ENCODE results near the gene C4A.
"Not testable (repeated sequence)": the region's sequence is repeated elsewhere in the genome, so short reads cannot be mapped to it uniquely, and the experiment has no call there.

Gene C4A

DNA sequence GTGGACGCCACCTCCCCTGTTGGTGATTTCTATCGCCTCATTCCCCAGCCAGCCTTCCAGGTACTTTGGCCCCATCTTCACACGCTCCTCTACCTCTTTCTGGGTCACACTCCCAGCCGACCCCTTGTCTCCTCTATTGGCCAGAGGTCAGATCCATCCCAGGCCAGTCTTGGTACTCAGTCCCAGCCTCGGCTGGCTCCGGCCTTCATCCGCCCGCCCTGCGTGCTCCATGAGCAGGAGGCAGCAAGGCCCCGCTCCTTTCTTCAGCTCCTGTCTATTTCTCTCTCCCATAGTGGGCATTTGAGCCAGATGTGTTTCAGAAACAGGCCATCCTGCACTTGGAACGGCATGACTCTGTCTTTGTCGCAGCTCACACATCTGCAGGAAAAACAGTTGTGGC, 20.2 kb upstream of the C4A start:
- no peak for DNase-seq (ENCODE audit: low spot score)

DNA sequence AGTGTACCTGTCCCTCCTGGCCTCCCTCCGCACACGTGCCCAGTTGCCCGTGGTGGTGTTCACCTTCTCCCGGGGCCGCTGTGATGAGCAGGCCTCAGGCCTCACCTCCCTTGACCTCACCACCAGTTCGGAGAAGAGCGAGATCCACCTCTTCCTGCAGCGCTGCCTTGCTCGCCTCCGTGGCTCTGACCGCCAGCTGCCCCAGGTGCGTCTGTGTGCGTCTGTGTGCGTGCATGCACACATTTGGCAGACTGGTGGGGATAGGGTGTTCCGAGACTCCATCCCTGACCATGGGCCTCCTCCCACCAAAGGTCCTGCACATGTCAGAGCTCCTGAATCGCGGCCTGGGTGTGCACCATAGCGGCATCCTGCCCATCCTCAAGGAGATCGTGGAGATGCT, 17.9 kb upstream of the C4A start:
- no peak for DNase-seq (ENCODE audit: low spot score)

- no peak for DNase-seq (ENCODE audit: low spot score)
Observed at GRCh38 chr6:31965700-31966099, 16.2 kb upstream of the C4A start.

- no peak for DNase-seq (ENCODE audit: low spot score)
Observed at GRCh38 chr6:31966506-31966905, 15.4 kb upstream of the C4A start.

- no peak for DNase-seq (ENCODE audit: low spot score)
Observed at GRCh38 chr6:31966997-31967925, 14.6 kb upstream of the C4A start.

- no peak for DNase-seq (ENCODE audit: low spot score)
Observed at GRCh38 chr6:31967926-31968320, 13.9 kb upstream of the C4A start.

GRCh38 chr6:31968326-31968725, 13.5 kb upstream of the C4A start:
- no peak for DNase-seq (ENCODE audit: low spot score)

DNA sequence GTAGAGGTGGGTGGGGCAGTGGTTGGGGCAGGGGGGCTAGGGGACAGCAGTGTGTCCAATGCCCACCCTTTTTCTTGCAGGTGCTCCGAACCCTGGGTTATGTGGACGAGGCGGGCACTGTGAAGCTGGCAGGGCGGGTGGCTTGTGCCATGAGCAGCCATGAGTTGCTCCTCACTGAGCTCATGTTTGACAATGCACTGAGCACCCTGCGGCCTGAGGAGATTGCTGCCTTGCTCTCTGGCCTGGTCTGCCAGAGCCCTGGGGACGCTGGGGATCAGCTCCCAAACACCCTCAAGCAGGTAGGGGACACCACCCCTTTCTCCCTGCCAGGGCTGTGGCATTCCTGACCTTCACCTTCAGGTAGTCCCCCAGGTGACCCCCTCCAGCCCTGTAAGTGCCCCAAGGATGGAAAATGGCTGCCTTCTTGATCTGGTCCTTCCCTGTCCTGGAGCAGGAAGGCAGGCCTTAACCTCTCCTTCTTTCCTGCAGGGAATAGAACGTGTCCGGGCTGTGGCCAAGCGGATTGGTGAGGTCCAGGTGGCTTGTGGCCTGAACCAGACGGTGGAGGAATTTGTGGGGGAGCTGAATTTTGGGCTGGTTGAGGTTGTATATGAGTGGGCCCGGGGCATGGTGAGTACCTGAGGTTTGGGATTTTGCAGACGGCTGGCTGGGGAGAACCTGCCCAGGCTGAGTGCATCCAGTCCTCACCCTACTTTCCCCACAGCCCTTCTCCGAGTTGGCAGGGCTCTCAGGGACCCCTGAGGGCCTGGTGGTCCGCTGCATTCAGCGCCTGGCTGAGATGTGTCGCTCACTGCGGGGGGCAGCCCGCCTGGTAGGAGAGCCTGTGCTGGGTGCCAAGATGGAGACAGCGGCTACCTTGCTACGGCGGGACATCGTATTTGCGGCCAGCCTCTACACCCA, 12.8 kb upstream of the C4A start:
- no peak for DNase-seq (ENCODE audit: low spot score)

GRCh38 chr6:31969712-31970603, 11.9 kb upstream of the C4A start:
- DNase-seq (ENCODE audit: low spot score): no peak

DNA sequence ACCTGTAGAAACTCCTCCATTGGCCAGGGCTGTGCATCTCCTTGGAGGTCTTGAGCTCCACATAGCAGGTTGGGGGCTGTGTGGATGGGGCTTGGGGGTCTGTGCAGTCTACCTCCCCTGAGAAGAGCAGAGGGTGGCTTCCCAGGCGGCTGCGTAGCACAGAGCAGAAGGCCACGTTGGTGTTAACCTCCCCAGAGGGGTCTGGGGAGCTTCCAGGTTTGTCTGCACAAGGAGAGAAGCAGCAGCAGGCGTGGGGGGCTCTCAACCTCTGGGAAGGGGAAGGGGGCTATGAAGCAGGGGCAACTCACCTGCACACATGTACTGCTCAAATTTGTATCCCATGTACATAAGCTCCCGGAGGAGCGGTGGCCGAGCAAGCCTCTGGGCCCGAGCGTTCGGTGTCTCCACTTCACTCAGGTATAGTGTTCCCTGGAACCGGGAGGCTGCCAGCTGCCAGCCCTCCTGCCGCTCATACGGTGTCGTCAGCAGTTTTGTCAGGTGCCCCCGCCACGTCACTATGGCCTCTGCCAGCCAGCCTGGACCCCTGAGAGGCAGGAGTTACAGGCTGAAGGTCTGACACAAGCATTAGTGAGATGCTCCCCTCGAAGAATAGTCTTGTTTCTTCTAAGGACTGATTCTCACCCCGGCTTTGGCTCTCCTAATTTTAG, 11.1 kb upstream of the C4A start:
- no peak for DNase-seq (ENCODE audit: low spot score)

DNA sequence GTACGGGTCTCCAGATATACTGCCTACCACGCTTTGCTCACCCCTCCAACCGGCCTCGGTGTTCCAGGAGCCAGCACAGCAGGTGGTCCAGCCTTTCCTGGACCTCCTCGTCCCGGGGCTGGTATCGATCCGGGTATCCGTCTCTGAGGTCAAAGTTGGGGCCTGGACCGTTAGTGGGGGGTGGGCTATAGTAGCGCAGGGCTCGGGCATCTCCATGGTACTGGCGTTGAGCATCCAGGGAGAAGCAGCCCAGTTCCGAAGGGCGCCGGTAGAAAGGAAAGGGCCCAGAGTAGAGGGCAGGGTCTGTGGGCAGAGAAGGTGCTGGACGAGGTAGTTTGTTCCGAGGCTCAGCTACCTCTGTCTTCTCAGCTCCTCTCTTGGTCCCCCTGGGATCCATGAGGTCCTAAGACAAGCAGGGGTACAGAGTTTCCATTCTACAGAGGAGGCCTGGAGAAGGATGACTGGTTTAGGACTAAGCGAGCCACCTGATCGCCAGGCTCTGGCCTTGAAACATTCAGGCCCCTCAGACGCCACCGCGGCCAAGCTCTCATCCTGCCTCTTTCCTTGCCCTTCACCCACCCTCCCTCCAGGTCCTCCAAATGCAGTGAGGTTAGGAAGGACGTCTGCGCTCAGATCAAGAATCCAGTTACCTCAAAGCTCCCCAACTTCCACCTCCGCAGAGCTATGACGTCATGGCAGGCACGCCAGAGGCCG, 10.4 kb upstream of the C4A start:
- DNase-seq (ENCODE audit: low spot score): no peak

- peak; percentile 99 for DNase-seq (ENCODE audit: low spot score)
Observed at GRCh38 chr6:31971993-31972708, 9.7 kb upstream of the C4A start, which contains the start of gene DXO. TSS of gene DXO (minus strand) at chr6:31972138. CDS start at chr6:31971675, 463 bp downstream.

DNA sequence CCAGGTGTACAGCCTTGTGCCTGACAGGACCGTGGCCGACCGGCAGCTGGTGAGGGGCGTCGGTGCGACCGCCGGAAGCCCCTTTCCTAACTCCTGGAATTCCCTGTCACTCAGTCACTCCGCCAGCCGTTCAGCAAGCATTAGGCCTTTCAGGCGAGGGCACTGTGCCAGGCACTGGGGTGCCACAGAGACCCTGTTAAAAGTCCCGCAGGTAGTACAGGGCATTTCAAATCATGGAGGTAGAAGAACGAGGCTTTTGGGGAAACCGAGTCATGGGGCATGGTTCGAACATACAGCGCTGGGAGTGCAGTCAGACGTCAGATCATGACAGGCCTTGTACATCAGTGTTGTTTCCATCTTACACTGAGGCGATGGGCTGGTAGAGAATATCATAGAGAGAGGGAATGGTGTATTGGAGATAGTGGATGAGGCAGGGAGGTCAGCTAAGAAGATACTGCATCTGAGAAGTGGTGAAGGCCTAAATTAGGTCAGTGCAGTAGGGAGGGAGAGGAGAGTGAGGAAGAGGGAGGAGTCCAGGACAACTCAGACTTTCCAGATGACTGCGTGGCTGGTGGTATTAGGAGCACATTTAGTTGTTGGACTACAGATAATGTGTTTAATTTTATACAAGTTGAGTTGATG, 9.0 kb upstream of the C4A start:
- no peak for DNase-seq (ENCODE audit: low spot score)

DNA sequence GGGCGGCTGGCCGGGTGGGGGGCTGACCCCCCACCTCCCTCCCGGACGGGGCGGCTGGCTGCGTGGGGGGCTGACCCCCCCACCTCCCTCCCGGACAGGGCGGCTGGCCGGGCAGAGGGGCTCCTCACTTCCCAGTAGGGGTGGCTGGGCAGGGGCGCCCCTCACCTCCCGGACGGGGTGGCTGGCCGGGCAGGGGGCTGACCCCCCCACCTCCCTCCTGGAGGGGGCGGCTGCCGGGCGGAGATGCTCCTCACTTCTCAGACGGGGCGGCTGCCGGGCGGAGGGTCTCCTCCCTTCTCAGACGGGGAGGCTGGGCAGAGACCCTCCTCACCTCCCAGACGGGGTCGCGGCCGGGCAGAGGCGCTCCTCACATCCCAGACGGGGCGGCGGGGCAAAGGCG, 5.8 kb upstream of the C4A start:
- DNase-seq (ENCODE audit: low spot score): not testable (repeated sequence)

DNA sequence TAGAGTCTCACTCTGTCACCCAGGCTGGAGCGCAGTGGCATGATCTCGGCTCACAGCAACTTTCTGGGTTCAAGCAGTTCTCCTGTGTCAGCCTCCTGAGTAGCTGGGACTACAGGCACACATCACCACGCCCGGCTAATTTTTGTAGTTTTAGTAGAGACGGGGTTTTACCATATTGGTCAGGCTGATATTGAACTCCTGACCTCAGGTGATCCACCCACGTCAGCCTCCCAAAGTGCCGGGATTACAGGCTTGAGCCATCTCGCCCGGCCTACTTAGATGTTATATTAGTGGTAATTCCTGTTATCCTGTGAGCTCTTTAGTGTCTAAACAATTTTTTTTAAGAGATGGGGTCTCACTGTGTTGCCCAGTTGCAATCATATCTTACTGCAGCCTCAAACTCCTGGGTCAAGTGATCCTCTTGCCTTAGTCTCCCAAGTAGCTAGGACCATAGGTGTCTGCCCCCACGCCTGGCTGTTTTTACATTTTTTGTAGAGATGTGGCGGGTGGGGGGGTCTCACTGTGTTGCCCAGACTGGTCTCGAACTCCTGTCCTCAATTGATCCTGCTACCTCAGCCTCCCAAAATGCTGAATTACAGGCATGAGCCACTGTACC, 3.9 kb upstream of the C4A start:
- DNase-seq (ENCODE audit: low spot score): no peak

- no peak for DNase-seq (ENCODE audit: low spot score)
Observed at GRCh38 chr6:31978831-31979230, 3.0 kb upstream of the C4A start.

GRCh38 chr6:31979238-31979898, 2.5 kb upstream of the C4A start:
- no peak for DNase-seq (ENCODE audit: low spot score)

DNA sequence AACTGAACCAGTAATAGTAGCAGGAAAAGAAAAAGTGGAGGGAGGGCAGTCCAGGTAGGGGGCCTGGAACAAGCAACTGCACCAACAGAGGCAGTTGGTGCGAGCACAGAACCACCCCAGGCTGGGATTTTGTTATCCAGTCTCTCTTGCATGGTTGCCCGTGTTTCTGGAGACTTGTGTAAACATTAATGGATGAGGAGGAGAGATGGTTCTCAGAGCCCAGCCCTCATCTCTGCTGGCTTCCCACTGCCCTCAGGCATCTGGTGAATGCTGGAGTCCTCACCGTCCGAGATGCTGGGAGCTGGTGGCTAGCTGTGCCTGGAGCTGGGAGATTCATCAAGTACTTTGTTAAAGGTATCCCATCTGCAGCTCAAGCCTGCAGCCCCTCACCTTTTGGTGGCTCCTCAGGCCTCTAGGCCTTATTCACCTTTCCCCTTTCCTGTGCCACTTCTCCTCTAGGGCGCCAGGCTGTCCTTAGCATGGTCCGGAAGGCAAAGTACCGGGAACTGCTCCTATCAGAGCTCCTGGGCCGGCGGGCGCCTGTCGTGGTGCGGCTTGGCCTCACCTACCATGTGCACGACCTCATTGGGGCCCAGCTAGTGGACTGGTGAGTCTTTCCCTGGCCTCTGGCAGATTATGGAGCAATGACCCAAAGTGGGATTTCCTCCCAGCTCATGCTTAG, 1.5 kb upstream of the C4A start:
- not testable (repeated sequence) for DNase-seq (ENCODE audit: low spot score)

Measured in Ammon's horn (tissue), 1 donor.